GM12892 (cell line): ENCODE measurements around the gene GID8.

Source experiments
- POLR2A ChIP-seq: IDR thresholded peaks from 2 replicates; pipeline ENCODE4 v1.6.1; 2011; ENCODE audit warnings: low read depth, low read length, control low read depth
- TAF1 ChIP-seq: IDR thresholded peaks from 2 replicates; pipeline ENCODE4 v1.6.1; 2011; ENCODE audit warnings: low read depth, mild to moderate bottlenecking, control low read depth, low read length, borderline replicate concordance

DNA sequence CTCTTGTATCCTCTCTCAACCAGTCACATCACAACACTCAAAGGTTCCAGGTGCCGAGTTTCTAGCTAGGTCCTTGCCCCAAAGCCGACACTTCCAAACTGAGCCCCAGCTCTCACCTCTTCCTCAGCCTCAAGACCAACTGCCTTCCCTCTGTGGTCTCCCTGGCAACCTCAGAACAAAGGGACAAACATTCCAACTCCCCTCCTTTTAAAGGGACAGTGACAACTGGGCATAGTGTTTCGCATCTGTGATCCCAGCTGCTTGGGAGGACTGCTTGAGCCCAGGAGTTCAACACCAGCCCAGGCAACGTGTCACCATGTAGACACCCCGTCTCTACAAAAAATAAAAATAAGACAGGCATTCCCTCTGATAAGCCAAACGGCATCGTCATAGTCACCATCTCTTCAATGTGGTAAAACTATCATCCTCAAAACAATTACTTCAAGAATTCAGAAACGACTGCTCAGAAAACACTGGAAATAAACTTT lies 22.9 kb upstream of the GID8 start:
- TF ChIP-seq POLR2A: no peak
- TF ChIP-seq TAF1: no peak
